Stimulated activated CD8-positive, alpha-beta memory T cell treated with anti-CD3 and anti-CD28 coated beads, Interleukin-12 subunit alpha, Interleukin-12 subunit beta, amount 100 ng/mL, for 1 hour (primary cell): Measurements from ENCODE around the gene KIF1C.

ENCODE experiments used
- DNase-seq: peaks from one replicate; pipeline ENCODE4 v3.0.0-alpha.2; 2020; ENCODE audit warnings: low read depth

KIF1C gene

GRCh38 chr17:4997302-4998026 is at the start of gene KIF1C, which contains the start of gene INCA1:
KIF1C (plus strand) TSS chr17:4997950; CDS start chr17:5000247, 2,297 bp downstream.
INCA1 (minus strand) TSS chr17:4997522; CDS start chr17:4994437, 3,085 bp downstream.
- peak; percentile 81 for DNase-seq

DNA sequence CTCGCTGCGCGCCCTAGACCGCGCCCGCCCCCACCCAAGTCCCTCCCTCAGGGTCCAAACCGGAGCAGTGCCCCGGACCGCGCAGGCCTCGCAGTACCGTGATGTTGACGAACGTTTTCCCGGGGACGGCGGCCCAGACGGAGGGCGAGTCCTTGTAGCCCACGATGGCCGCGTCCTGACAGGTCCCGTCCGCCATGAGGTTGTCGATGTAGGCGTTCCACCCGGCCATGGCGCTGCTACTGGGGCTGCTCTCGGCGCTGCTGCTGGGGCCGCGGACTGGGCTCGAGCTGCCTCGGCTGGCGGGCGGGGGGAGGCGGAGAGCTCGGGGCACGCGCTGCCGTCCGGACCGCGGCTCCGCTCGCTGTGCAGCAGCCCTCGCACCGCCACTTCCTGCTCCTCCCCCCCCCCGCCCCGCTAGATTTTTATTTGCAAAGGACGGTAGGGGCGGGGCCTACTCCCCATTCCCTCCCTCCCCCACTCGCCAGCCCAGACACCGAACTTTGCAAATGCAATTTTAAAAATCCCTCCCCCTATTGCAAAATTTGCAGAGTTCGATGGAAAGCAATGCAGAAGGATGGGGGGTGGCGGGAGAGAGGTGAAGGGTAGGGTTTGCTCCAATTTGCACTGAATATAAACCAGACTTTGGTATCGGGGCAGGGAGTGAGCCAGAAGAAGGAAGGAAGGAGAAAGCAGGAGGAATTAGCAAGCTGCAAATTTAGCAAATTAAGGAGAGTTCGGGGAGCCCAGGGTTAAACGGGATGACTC is 49.4 kb upstream of the KIF1C start, which contains the start of gene PFN1:
TSS of gene PFN1 (minus strand) at position 365 of the 765 bp plus-strand sequence. CDS start at position 229, 136 bp downstream.
- peak; percentile 86 for DNase-seq

GRCh38 chr17:4948931-4949320 is 48.8 kb upstream of the KIF1C start:
- DNase-seq = peak; percentile 50

GRCh38 chr17:4949321-4950074 is 48.3 kb upstream of the KIF1C start:
- peak; percentile 60 for DNase-seq

- DNase-seq = no peak
These were observed 47.5 kb upstream of the KIF1C start for GRCh38 chr17:4950075-4950745.

- DNase-seq = no peak
These were observed 47.0 kb upstream of the KIF1C start, which contains the start of gene ENO3 for GRCh38 chr17:4950746-4951204. ENO3 (plus strand) TSS chr17:4951119; CDS start chr17:4951830, 711 bp downstream.

GRCh38 chr17:4951486-4951885 is 46.3 kb upstream of the KIF1C start:
- DNase-seq = no peak

- no peak for DNase-seq
These were observed 44.2 kb upstream of the KIF1C start for GRCh38 chr17:4953451-4953961.

DNA sequence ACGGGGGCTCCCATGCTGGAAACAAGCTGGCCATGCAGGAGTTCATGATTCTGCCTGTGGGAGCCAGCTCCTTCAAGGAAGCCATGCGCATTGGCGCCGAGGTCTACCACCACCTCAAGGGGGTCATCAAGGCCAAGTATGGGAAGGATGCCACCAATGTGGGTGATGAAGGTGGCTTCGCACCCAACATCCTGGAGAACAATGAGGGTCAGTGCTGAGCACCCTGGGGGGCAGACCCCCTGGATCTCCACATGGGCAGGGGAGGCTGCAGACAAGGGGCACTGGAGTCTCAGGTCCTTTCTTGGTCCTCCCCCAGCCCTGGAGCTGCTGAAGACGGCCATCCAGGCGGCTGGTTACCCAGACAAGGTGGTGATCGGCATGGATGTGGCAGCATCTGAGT is 42.7 kb upstream of the KIF1C start:
- no peak for DNase-seq

DNA sequence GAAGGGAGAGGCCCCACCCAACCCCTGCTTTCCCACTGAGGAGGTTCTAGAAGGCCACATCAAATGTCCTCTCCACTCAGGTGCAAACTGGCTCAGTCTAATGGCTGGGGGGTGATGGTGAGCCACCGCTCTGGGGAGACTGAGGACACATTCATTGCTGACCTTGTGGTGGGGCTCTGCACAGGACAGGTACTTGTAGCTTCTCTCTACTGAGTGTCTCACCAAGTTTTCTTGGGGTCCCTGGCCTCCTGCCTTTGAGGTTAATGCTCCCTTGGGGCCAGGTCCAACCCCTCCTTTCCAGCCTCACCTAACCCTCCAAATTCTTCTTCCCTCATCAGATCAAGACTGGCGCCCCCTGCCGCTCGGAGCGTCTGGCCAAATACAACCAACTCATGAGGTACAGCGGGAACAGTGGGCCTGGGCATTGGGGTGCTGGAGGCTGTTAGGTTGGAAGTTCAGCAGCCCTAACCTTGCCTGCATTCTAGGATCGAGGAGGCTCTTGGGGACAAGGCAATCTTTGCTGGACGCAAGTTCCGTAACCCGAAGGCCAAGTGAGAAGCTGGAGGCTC is 41.2 kb upstream of the KIF1C start:
- DNase-seq = no peak

DNA sequence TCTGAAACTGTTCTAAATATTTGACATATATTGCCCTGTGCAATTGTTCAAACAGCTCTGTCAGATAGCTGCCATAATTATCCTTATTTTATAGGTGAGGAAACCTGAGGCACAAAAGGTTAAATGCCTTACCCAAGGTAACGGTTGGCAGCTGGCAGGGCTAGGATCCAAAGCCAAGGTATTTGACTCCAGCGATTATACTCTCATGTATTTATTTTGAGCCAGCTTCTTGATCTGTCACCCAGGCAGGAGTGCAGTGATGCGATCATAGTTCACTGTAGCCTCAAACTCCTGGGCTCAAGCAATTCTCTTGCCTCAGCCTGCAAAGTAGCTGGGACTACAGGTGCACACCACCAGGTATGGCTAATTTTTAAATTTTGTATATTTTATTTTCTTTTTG is 39.6 kb upstream of the KIF1C start:
- DNase-seq = no peak

DNA sequence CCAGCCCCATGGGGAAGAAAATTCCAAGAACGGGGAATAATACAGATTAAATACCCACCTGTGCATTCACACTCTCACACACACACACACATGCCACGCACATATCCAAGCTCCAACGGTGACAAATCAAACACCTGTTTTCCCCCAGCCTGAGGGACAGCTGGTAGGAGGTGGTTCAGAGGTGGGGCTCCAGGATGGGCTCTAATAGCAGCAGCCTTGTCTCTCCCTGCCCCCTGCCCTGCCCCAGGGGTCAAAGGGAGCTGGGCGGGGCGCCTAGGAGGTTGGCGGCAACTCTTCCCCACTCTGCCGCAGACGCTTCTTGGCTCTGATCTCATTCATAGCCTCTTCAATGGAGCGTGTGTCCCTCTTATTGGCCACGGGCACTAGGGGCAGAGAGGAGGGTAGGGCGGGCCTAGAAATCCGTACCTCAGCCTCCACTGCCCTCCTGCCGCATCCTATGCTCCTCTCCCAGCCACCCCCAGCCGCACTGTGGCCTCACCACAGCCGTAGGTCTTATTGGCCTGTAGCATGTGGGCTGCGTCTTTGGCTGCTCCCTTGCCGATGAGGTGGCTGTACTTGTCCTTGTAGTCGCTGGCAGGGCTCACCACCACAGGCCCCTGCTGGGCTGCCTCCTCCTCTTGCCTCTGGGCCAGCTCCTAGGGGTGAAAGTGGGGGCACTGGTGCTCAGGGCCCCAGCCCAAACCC is 38.3 kb upstream of the KIF1C start:
- no peak for DNase-seq

- no peak for DNase-seq
These were observed 37.3 kb upstream of the KIF1C start for GRCh38 chr17:4960279-4960922.

GRCh38 chr17:4965311-4965986 is 32.3 kb upstream of the KIF1C start:
- DNase-seq = no peak

GRCh38 chr17:4966844-4967538 is 30.8 kb upstream of the KIF1C start:
- peak; percentile 90 for DNase-seq

DNA sequence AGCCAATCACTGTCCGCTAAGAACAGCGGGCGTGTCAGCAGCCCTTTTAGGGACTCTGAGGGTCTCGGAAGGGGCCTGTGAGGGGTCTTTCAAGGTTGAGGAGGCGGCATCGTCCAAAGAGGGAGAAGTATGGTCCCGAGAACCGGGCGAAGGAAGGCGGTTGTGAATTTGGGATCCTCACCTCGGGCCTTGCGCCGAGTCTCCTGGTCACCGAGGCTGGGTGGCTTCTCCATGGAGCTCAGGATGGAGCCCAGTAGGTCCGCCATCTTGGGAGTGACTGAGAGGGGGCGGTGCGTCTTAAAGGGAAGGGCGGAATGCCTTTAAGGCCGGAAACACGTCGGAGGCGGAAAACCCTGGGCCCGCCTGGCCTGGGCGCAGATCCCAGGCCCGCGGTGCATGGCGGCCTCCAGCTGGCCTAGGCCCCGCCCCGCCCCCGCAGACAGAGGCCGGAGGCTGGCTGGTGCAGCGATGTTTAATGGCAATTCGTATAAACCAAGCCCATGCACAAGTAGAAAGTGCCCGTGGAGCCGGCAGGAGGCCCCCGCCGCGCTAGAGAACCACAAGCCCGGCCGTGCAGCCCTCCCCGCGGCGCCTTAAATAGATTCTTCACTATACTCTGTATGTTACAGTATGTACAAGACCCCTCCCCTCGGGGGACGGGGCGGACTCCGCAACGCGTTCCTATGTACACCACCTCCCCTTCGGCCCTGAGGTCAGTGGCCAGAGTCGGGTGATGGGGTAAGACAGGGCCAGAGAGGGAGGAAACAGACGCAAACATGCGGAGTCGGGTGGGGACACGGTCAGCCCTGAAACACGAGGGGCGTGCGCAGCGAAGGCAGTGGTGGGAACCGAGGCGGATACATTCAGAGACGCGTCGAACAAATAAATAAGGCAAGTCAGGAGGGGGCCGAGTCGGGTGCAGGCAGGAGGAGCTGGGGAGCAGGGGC is 29.9 kb upstream of the KIF1C start, which contains the start of gene SPAG7:
TSS of gene SPAG7 (minus strand) at position 279 of the 947 bp plus-strand sequence. CDS start at position 266, 13 bp downstream.
- DNase-seq = peak; percentile 85

- no peak for DNase-seq
These were observed 29.2 kb upstream of the KIF1C start for GRCh38 chr17:4968486-4969046.
